IMR-90 (cell line): ENCODE measurements around the gene MAML2. TPM values are rescaled to one million over a fixed set of nuclear protein-coding genes. Genes with fewer than 3 reads are reported as not detected.

Source experiments
- ATAC-seq: fragments of 200-7000 bp; cut with Tn5 transposase; 2 replicates; pipeline ENCODE4 v1.9.1; 2020; ENCODE audit warnings: low read depth, mild to moderate bottlenecking, moderate library complexity
- BruUV-seq: library from RNA; stranded (reverse); fragments of 400-500 nt; replicated peaks from 2 replicates; lab custom pipeline; 2021; lab: Mats Ljungman, UMichigan
- CTCF ChIA-PET: fragments of 300-600 bp; formaldehyde crosslinking; extraction: SDS; loops from one replicate; lab custom pipeline; 2021; ENCODE audit warnings: antibody characterized with exemption; lab: Yijun Ruan, JAX
- POLR2A ChIA-PET: fragments of 300-600 bp; sonication (Branson Sonifier 250); formaldehyde crosslinking; loops from one replicate; lab custom pipeline; 2022; ENCODE audit warnings: antibody characterized with exemption; ENCODE audit not compliant: unreplicated experiment; lab: Charles Lee
- DNase-seq: peaks from one replicate; pipeline ENCODE4 v3.0.0; 2013
- H2AFZ ChIP-seq: replicated peaks from 2 replicates; pipeline ENCODE3; 2013; ENCODE audit warnings: low read length, mild to moderate bottlenecking; ENCODE audit not compliant: poor library complexity
- H2AK5ac ChIP-seq: 2 replicates; pipeline ENCODE4 v1.6.1; 2013; ENCODE audit warnings: low read depth, low read length, inconsistent platforms
- H2AK9ac ChIP-seq: replicated peaks from 2 replicates; pipeline ENCODE3; 2013; ENCODE audit warnings: mild to moderate bottlenecking, low read depth, low read length, moderate library complexity; ENCODE audit not compliant: poor library complexity
- H2BK120ac ChIP-seq: 2 replicates; pipeline ENCODE4 v1.6.1; 2013; ENCODE audit warnings: low read depth, low read length, inconsistent platforms
- H2BK15ac ChIP-seq: 3 replicates; pipeline ENCODE4 v1.6.1; 2013; ENCODE audit warnings: low read depth, low read length, inconsistent platforms
- H2BK20ac ChIP-seq: 2 replicates; pipeline ENCODE4 v1.6.1; 2013; ENCODE audit warnings: low read depth, mild to moderate bottlenecking, inconsistent platforms, low read length, moderate library complexity
- H2BK5ac ChIP-seq: 2 replicates; pipeline ENCODE4 v1.6.1; 2013; ENCODE audit warnings: mild to moderate bottlenecking, low read depth, low read length, inconsistent platforms; ENCODE audit not compliant: poor library complexity, severe bottlenecking
- H3K14ac ChIP-seq: replicated peaks from 2 replicates; pipeline ENCODE4 v1.6.1; 2013; ENCODE audit warnings: low read depth, low read length, inconsistent platforms
- H3K18ac ChIP-seq: 2 replicates; pipeline ENCODE4 v1.6.1; 2013; ENCODE audit warnings: low read depth, low read length, control low read depth
- H3K23ac ChIP-seq: 2 replicates; pipeline ENCODE4 v1.6.1; 2013; ENCODE audit warnings: low read depth, low read length, inconsistent platforms
- H3K27ac ChIP-seq: 2 replicates; pipeline ENCODE4 v1.5.1; 2013; ENCODE audit warnings: mild to moderate bottlenecking, control low read depth, low read length; ENCODE audit not compliant: insufficient read depth
- H3K27me3 ChIP-seq: 2 replicates; pipeline ENCODE4 v1.6.1; 2013; ENCODE audit warnings: low read length; ENCODE audit not compliant: control insufficient read depth, insufficient read depth
- H3K36me3 ChIP-seq: 2 replicates; pipeline ENCODE4 v1.6.1; 2013; ENCODE audit warnings: low read length, mixed read lengths; ENCODE audit not compliant: control insufficient read depth, insufficient read depth
- H3K4ac ChIP-seq: 2 replicates; pipeline ENCODE4 v1.6.1; 2013; ENCODE audit warnings: low read depth, low read length, inconsistent platforms
- H3K4me1 ChIP-seq: 2 replicates; pipeline ENCODE4 v1.6.1; 2013; ENCODE audit warnings: low read length, mixed read lengths; ENCODE audit not compliant: control insufficient read depth, insufficient read depth
- H3K4me2 ChIP-seq: 2 replicates; pipeline ENCODE4 v1.6.1; 2013; ENCODE audit warnings: low read depth, mild to moderate bottlenecking, control low read depth, low read length, moderate library complexity
- H3K4me3 ChIP-seq: 2 replicates; pipeline ENCODE4 v1.5.1; 2013; ENCODE audit warnings: low read depth, mild to moderate bottlenecking, control low read depth, low read length, moderate library complexity; ENCODE audit not compliant: insufficient read depth
- H3K56ac ChIP-seq: 2 replicates; pipeline ENCODE4 v1.6.1; 2013; ENCODE audit warnings: low read length, inconsistent platforms; ENCODE audit not compliant: insufficient read depth; ENCODE audit errors: extremely low read depth
- H3K79me1 ChIP-seq, 2 experiments: 2 replicates each; pipeline ENCODE4 v1.6.1; 2013; ENCODE audit warnings: low read length in 2 of 2, inconsistent platforms in 1 of 2, low read depth in 1 of 2
- H3K9ac ChIP-seq: 2 replicates; pipeline ENCODE4 v1.6.1; 2013; ENCODE audit warnings: low read depth, low read length, control low read depth
- H3K9me1 ChIP-seq: 2 replicates; pipeline ENCODE4 v1.6.1; 2013; ENCODE audit warnings: low read length, inconsistent platforms; ENCODE audit not compliant: insufficient read depth
- H3K9me3 ChIP-seq: 2 replicates; pipeline ENCODE4 v1.6.1; 2013; ENCODE audit warnings: low read length; ENCODE audit not compliant: control insufficient read depth, insufficient read depth
- H4K20me1 ChIP-seq: 2 replicates; pipeline ENCODE4 v1.6.1; 2013; ENCODE audit warnings: low read length, inconsistent platforms; ENCODE audit not compliant: insufficient read depth
- H4K5ac ChIP-seq: 2 replicates; pipeline ENCODE4 v1.6.1; 2013; ENCODE audit warnings: mild to moderate bottlenecking, low read depth, low read length, control low read depth
- H4K8ac ChIP-seq, 2 experiments: 2 replicates each; pipeline ENCODE4 v1.6.1; 2013; ENCODE audit warnings: low read depth in 2 of 2, low read length in 2 of 2, control low read depth in 1 of 2, inconsistent platforms in 1 of 2
- H4K91ac ChIP-seq: 2 replicates; pipeline ENCODE4 v1.6.1; 2013; ENCODE audit warnings: low read depth, low read length, inconsistent platforms; ENCODE audit not compliant: insufficient read depth
- CEBPB ChIP-seq: IDR thresholded peaks from 2 replicates; pipeline ENCODE4 v1.6.1; 2012; ENCODE audit warnings: low read depth, low read length, improper control_type of control experiment
- FOS ChIP-seq: fragments of 150-350 bp; IDR thresholded peaks from 2 replicates; pipeline ENCODE4 v1.6.1; 2016; ENCODE audit warnings: low read depth, low read length
- MXI1 ChIP-seq: IDR thresholded peaks from 2 replicates; pipeline ENCODE4 v1.6.1; 2012; ENCODE audit warnings: low read depth, mild to moderate bottlenecking, low read length, moderate library complexity, borderline replicate concordance
- NFE2L2 ChIP-seq: fragments of 150-350 bp; IDR thresholded peaks from 2 replicates; pipeline ENCODE4 v1.6.1; 2016; ENCODE audit warnings: low read depth, mild to moderate bottlenecking, low read length
- RAD21 ChIP-seq: IDR thresholded peaks from 2 replicates; pipeline ENCODE4 v1.6.1; 2012; ENCODE audit warnings: low read length, improper control_type of control experiment
- SMC3 ChIP-seq: fragments of 150-350 bp; IDR thresholded peaks from 2 replicates; pipeline ENCODE4 v1.6.1; 2016; ENCODE audit warnings: low read depth, mild to moderate bottlenecking, antibody characterized with exemption, low read length, moderate library complexity
- WGBS, 2 experiments: methylation state at CpG; one replicate each; pipeline versions ENCODE4 v1.1.5 to v1.1.7; 2013; ENCODE audit warnings: missing lambda C conversion rate in 2 of 2; ENCODE audit not compliant: insufficient read length in 1 of 2; ENCODE audit errors: extremely low coverage in 2 of 2; 5-methylcytosine and 5-hydroxymethylcytosine counted together
- dilution Hi-C: fragments of 300-500 bp; cut with HindIII; formaldehyde crosslinking; loops from one replicate; pipeline ENCODE4 v1.14.3; 2018; ENCODE audit warnings: low sequenced_read_pairs; ENCODE audit not compliant: unreplicated experiment
- in situ Hi-C: fragments of 300-500 bp; cut with MboI; formaldehyde crosslinking; loops from 3 replicates; pipeline ENCODE4 v1.14.3; 2019; ENCODE audit warnings: low sequenced_read_pairs, inconsistent platforms, mixed read lengths
- intact Hi-C: fragments of 100-400 bp; cut with micrococcal nuclease; formaldehyde crosslinking; loops from 2 replicates; pipeline ENCODE4 v1.10.0; 2022
- polyA plus RNA-seq, 3 experiments: library from polyadenylated mRNA; depleted of rRNA; stranded (reverse); fragments of >200 nt; gene quantifications; 2 replicates each; pipeline ENCODE4 v1.2.3, GENCODE V29; 2012; ENCODE audit warnings: low replicate concordance in 1 of 3
- total RNA-seq: library from RNA; depleted of rRNA; stranded (reverse); fragments of >200 nt; gene quantifications from 2 replicates; pipeline ENCODE4 v1.2.3, GENCODE V29; 2012
- TF ChIP-seq, protein P1 (sequence below): fragments of 150-350 bp; IDR thresholded peaks from 2 replicates; pipeline ENCODE4 v1.6.1; 2016; ENCODE audit warnings: low read depth, mild to moderate bottlenecking, low read length, moderate library complexity, borderline replicate concordance

The MAML2 gene
- total and polyA plus RNA-seq, 2 of the 4 experiments (the other 2 are of a cell fraction): 15.0 to 19.5 TPM

DNA sequence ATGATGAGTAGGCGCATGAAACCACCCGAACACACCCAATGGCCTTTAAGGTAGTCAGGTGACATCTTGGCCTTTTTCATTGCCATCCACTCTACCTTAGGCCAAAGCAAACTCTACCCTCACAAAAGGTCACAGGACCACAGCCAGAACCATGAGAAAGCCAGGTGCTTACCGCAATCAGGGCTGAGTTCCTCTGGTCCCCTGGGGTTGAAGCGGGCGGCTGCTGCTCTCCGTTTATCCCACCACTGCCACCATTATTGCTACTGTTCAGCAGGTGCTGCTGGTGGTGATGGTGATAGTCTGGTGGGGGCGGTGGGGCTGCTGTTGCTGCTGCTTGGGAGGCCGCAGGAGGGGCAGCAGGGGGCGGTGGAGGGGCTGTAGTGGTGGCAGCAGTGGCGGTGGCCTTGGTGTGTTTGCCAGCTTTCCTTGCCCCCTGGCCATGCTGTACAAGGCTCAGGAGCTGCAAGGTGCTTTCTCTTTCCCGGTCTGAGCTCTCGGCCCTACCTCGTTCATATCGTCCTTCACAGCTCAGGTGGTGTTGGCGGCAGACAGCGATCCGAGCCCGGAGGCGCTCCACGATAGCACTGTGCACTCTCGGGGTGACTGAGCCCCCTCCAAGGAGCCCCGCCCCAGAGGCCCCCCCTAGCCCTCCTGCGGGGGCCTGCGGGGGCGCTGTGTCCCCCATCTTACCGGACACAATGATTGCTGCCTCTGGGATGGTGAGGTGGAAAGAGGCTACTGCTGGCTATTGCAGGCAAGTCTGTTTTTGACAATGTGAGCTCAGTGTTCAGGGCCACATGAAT is 1.6 kb downstream of the MAML2 start (continued):
- TF ChIP-seq MXI1: no peak
- TF ChIP-seq SMC3: peak; percentile 28
- TF ChIP-seq CEBPB: no peak

DNA sequence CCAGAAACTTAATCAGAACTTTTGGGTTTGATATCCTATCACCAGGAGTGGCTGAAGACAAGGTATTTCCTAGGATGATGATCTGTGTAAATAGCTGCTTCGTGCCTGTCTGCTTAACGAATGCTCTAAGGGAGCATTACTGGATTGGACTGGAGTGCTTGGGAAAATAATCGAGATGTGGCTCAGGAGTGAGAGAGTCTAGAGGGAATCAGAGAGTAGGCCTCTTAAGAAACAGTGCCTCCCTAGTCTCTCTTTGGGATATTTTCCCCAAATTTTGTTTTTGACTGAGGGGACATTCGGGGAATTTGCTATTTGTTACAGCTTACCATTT is 2.5 kb downstream of the MAML2 start:
- H3K4me1 ChIP-seq: peaks cover 16% of the 10 kb centered on the region
- peak overlapping the region; percentile 17 to 87 for H4K8ac ChIP-seq
- in situ Hi-C loops: loop anchor here (5.0 kb wide), 2 partner anchors 178 to 288 kb away; no protein-coding TSS in a partner anchor
- peak overlapping the region; percentile 95 for H3K9ac ChIP-seq
- peaks cover 2% of the 10 kb centered on the region; the same call in 1 of the 2 replicates for H4K20me1 ChIP-seq
- peak overlapping the region; percentile 16 for H4K5ac ChIP-seq
- peak overlapping the region; percentile 88 for H4K91ac ChIP-seq
- dilution Hi-C loops: no loop called here
- H3K79me1 ChIP-seq: peaks cover 21 to 67% of the 10 kb centered on the region in 2 experiments; a peak in 3 of 4 replicates
- H3K36me3 ChIP-seq: peaks cover 2% of the 10 kb centered on the region
- BruUV-seq: no TSS peak
- H3K23ac ChIP-seq: peak overlapping the region; percentile 95
- 25% methylated on average over 3 of the region's 4 CpGs; no CpG with 5 or more reads in 1 of the 2 experiments for WGBS, 2 experiments
- ChIA-PET CTCF (interaction anchor here (0.6 to 5.1 kb wide), 5 partner anchors 31 to 285 kb away, joined by 3 to 34 read pairs (median 5); no protein-coding TSS in a partner anchor), POLR2A (interaction anchor here (0.7 kb wide), 1 partner anchor 81 kb away, joined by 3 read pairs; no protein-coding TSS in a partner anchor)
- no peak for TF ChIP-seq SMC3
- no peak for TF ChIP-seq FOS
- TF ChIP-seq RAD21: peak; percentile 21; the same call in 1 of the 2 replicates
- TF ChIP-seq, protein P1, sequence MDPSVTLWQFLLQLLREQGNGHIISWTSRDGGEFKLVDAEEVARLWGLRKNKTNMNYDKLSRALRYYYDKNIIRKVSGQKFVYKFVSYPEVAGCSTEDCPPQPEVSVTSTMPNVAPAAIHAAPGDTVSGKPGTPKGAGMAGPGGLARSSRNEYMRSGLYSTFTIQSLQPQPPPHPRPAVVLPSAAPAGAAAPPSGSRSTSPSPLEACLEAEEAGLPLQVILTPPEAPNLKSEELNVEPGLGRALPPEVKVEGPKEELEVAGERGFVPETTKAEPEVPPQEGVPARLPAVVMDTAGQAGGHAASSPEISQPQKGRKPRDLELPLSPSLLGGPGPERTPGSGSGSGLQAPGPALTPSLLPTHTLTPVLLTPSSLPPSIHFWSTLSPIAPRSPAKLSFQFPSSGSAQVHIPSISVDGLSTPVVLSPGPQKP: no peak
- no peak for TF ChIP-seq NFE2L2
- peak overlapping the region; percentile 92 for H2BK5ac ChIP-seq
- DNase-seq: peak; percentile 56
- peak overlapping the region; percentile 96 for H3K4me2 ChIP-seq
- peak overlapping the region; percentile 13 for H3K18ac ChIP-seq
- peak overlapping the region; percentile 89 for H2BK120ac ChIP-seq
- peak overlapping the region; percentile 72 for H2BK15ac ChIP-seq
- H2AFZ ChIP-seq: peak overlapping the region; percentile 46
- H2AK9ac ChIP-seq: peak overlapping the region; percentile 21
- H3K4ac ChIP-seq: peak overlapping the region; percentile 93
- H3K56ac ChIP-seq: peak overlapping the region; percentile 85; the same call in 1 of the 2 replicates
- intact Hi-C loops: loop anchor here (5.0 kb wide), 2 partner anchors 83 to 328 kb away; no protein-coding TSS in a partner anchor
- H2AK5ac ChIP-seq: peak overlapping the region; percentile 82
- peak overlapping the region; percentile 75 for H2BK20ac ChIP-seq
- H3K9me3 ChIP-seq: no peaks in the 10 kb centered on the region
- peak overlapping the region; percentile 94 for H3K27ac ChIP-seq
- H3K27me3 ChIP-seq: no peaks in the 10 kb centered on the region
- ATAC-seq: peak; percentile 12; the same call in 1 of the 2 replicates
- peaks cover 10% of the 10 kb centered on the region for H3K9me1 ChIP-seq
- H3K14ac ChIP-seq: peak overlapping the region; percentile 94
- peak overlapping the region; percentile 92 for H3K4me3 ChIP-seq
